ENCODE data around the gene VEPH1.

DNA sequence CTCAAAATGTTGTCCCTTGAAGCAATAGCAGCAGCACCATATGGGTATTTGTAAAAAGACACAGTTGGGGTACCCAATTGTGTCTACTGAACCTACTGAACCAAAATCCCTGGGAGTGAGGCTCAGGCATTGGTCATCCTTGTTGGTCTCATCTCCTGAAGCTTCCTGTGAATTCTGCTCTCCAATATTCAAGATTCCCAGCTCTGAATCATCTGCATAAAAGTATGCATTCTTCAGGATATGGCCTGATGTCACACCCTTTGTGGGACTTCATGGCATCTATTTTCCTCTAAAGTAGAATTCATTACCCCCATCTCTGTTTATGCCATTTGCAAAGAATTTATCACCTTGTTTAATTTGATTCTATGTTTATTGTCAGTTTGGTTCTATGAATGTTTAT, 79.9 kb downstream of the VEPH1 start:
- TF ChIP-seq GATA3 (IDR thresholded peaks at IDR 0.05; ENCODE audit: low read depth, low read length) (no peak), GATA2 (IDR thresholded peaks at IDR 0.05; ENCODE audit: low read depth, low read length) (no peak)
